Keratinocyte (primary cell): ENCODE results near the gene KRTAP15-1. TPM values are rescaled to one million over a fixed set of nuclear protein-coding genes. Genes with fewer than 3 reads are reported as not detected.

Experiments
- DNase-seq: peaks from one replicate; pipeline ENCODE4 v3.0.0-alpha.2; 2011; ENCODE audit warnings: low read depth, missing footprints, low spot score
- FAIRE-seq: peaks from 2 replicates; lab custom pipeline; 2011; peaks lifted over from hg19 to GRCh38; lab: Jason Lieb, UNC
- H2AFZ ChIP-seq: 2 replicates; pipeline ENCODE4 v1.6.0; 2012; ENCODE audit warnings: low read length, control low read depth, inconsistent platforms; ENCODE audit not compliant: control insufficient read depth
- H3K27ac ChIP-seq: 2 replicates; pipeline ENCODE4 v1.5.1; 2011; ENCODE audit warnings: low read length; ENCODE audit not compliant: control insufficient read depth, insufficient read depth
- H3K27me3 ChIP-seq: 3 replicates; pipeline ENCODE4 v1.6.0; 2011; ENCODE audit warnings: low read length; ENCODE audit not compliant: control insufficient read depth, insufficient read depth; ENCODE audit errors: extremely low read depth
- H3K36me3 ChIP-seq, 2 experiments: 2 replicates in 1 of 2; 3 replicates in 1 of 2; pipeline ENCODE4 v1.5.1; 2011; ENCODE audit warnings: low read length in 2 of 2, mild to moderate bottlenecking in 1 of 2; ENCODE audit not compliant: control insufficient read depth in 2 of 2, insufficient read depth in 2 of 2; ENCODE audit errors: extremely low read depth in 1 of 2
- H3K4me1 ChIP-seq: 3 replicates; pipeline ENCODE4 v1.5.1; 2011; ENCODE audit warnings: low read length; ENCODE audit not compliant: control insufficient read depth, insufficient read depth; ENCODE audit errors: extremely low read depth
- H3K4me2 ChIP-seq: 3 replicates; pipeline ENCODE4 v1.6.0; 2011; ENCODE audit warnings: low read depth, low read length; ENCODE audit not compliant: control insufficient read depth, insufficient read depth; ENCODE audit errors: extremely low read depth
- H3K4me3 ChIP-seq, 3 experiments: fragments of 200-600 bp in 1 of 3; sonication (generic) in 1 of 3; 2 replicates in 2 of 3; 3 replicates in 1 of 3; pipeline ENCODE4 v1.5.1; 2011 to 2016; ENCODE audit warnings: low read length in 3 of 3, mild to moderate bottlenecking in 3 of 3, control low read depth in 2 of 3, inconsistent platforms in 1 of 3, low read depth in 1 of 3, mixed read lengths in 1 of 3, mixed run types in 1 of 3, moderate library complexity in 1 of 3; ENCODE audit not compliant: control insufficient read depth in 2 of 3, insufficient read depth in 2 of 3; ENCODE audit errors: extremely low read depth in 1 of 3
- H3K79me2 ChIP-seq: 2 replicates; pipeline ENCODE4 v1.6.0; 2012; ENCODE audit warnings: low read length; ENCODE audit not compliant: control insufficient read depth, insufficient read depth
- H3K9ac ChIP-seq: 3 replicates; pipeline ENCODE4 v1.6.0; 2011; ENCODE audit warnings: low read length; ENCODE audit not compliant: control insufficient read depth, insufficient read depth; ENCODE audit errors: extremely low read depth
- H3K9me1 ChIP-seq: 3 replicates; pipeline ENCODE4 v1.6.0; 2011; ENCODE audit warnings: low read length; ENCODE audit not compliant: control insufficient read depth, insufficient read depth; ENCODE audit errors: extremely low read depth
- H3K9me3 ChIP-seq: 2 replicates; pipeline ENCODE4 v1.5.1; 2012; ENCODE audit warnings: low read depth, low read length; ENCODE audit not compliant: control insufficient read depth
- H4K20me1 ChIP-seq: 3 replicates; pipeline ENCODE4 v1.6.0; 2011; ENCODE audit warnings: low read length; ENCODE audit not compliant: control insufficient read depth, insufficient read depth; ENCODE audit errors: extremely low read depth
- CTCF ChIP-seq, 3 experiments: IDR thresholded peaks in 1 of 3; conservative IDR thresholded peaks in 1 of 3; optimal IDR thresholded peaks in 1 of 3; 2 replicates in 2 of 3; 3 replicates in 1 of 3; pipeline versions ENCODE3 to v1.5.1; 2011; ENCODE audit warnings: low read length in 3 of 3, mild to moderate bottlenecking in 3 of 3, moderate library complexity in 2 of 3, control low read depth in 1 of 3, inconsistent platforms in 1 of 3; ENCODE audit not compliant: insufficient read depth in 2 of 3; ENCODE audit errors: extremely low read depth in 1 of 3
- EZH2 ChIP-seq: IDR thresholded peaks from one replicate; pipeline ENCODE4 v1.6.1; 2012; ENCODE audit warnings: inconsistent platforms, mild to moderate bottlenecking, low read length, moderate library complexity
- dilution Hi-C: fragments of 300-500 bp; cut with MboI; formaldehyde crosslinking; loops from one replicate; pipeline ENCODE4 v1.7.0; 2020; ENCODE audit warnings: low sequenced_read_pairs; ENCODE audit not compliant: extremely low pct_ligation_motif_present
- polyA plus RNA-seq, 5 experiments: library from polyadenylated mRNA; depleted of rRNA in 3 of 5; stranded (reverse) in 3 of 5; stranded (forward) in 1 of 5; unstranded in 1 of 5; fragments of >200 nt; gene quantifications; 1 replicate in 1 of 5; 2 replicates in 3 of 5; 3 replicates in 1 of 5; pipeline versions ENCODE4 v1.2.1 to v1.2.3, GENCODE V29; 2011 to 2012; ENCODE audit warnings: missing spikeins in 2 of 5, low read depth in 1 of 5, low replicate concordance in 1 of 5

The KRTAP15-1 gene
- polyA plus RNA-seq, 1 donor (not counting 4 experiments of a cell fraction or from before 2014, with no cell fraction given) = not detected

GRCh38 chr21:30426731-30427130 is 13.3 kb upstream of the KRTAP15-1 start:
- FAIRE-seq = no peak
- no peaks in the 10 kb centered on the region for H3K27me3 ChIP-seq
- no peak overlapping the region for H3K9ac ChIP-seq
- no peaks in the 10 kb centered on the region for H3K79me2 ChIP-seq
- H3K36me3 ChIP-seq = no peaks in the 10 kb centered on the region
- dilution Hi-C loops = no loop called here
- no peaks in the 10 kb centered on the region for H3K4me1 ChIP-seq
- DNase-seq = no peak
- H3K4me2 ChIP-seq = no peak overlapping the region
- H3K4me3 ChIP-seq = no peak overlapping the region
- H2AFZ ChIP-seq = no peak overlapping the region
- no peak for TF ChIP-seq EZH2
- TF ChIP-seq CTCF (optimal IDR thresholded peaks at IDR 0.05 in 1 of 3, IDR thresholded peaks at IDR 0.05 in 1 of 3, conservative IDR thresholded peaks at IDR 0.05 in 1 of 3; ENCODE audit: extremely low read depth in 1 of 3, insufficient read depth in 2 of 3, low read length in 3 of 3) = no peak
- H3K27ac ChIP-seq = no peak overlapping the region
- H3K9me1 ChIP-seq = no peaks in the 10 kb centered on the region
- no peaks in the 10 kb centered on the region for H4K20me1 ChIP-seq
- no peaks in the 10 kb centered on the region for H3K9me3 ChIP-seq

- Histone ChIP-seq H3K9me1 (no peaks in the 10 kb centered on the region), H3K9me3 (no peaks in the 10 kb centered on the region), H3K36me3 (no peaks in the 10 kb centered on the region), H3K4me2 (no peak within 1 kb of the TSS), H2AFZ (no peak within 1 kb of the TSS), H3K4me3 (no peak within 1 kb of the TSS), H3K4me1 (no peaks in the 10 kb centered on the region), H3K27ac (no peak within 1 kb of the TSS), H3K79me2 (no peaks in the 10 kb centered on the region), H3K9ac (no peak within 1 kb of the TSS), H3K27me3 (no peaks in the 10 kb centered on the region), H4K20me1 (no peaks in the 10 kb centered on the region)
- dilution Hi-C loops = no loop called here
- no peak for DNase-seq
- FAIRE-seq = no peak
- TF ChIP-seq CTCF (optimal IDR thresholded peaks at IDR 0.05 in 1 of 3, IDR thresholded peaks at IDR 0.05 in 1 of 3, conservative IDR thresholded peaks at IDR 0.05 in 1 of 3; ENCODE audit: extremely low read depth in 1 of 3, insufficient read depth in 2 of 3, low read length in 3 of 3) (no peak), EZH2 (no peak)
Observed at GRCh38 chr21:30430170-30430655, 9.9 kb upstream of the KRTAP15-1 start, which contains the start of gene KRTAP13-4. Gene KRTAP13-4, plus strand, starts transcription at chr21:30430220. Its CDS starts 56 bp downstream, at chr21:30430276.
